ENCODE data around the gene RECQL. TPM values are rescaled to one million over a fixed set of nuclear protein-coding genes. Genes with fewer than 3 reads are reported as not detected.

The RECQL gene
- total RNA-seq, 1 experiment from 2014 or later, result 21.3 TPM

DNA sequence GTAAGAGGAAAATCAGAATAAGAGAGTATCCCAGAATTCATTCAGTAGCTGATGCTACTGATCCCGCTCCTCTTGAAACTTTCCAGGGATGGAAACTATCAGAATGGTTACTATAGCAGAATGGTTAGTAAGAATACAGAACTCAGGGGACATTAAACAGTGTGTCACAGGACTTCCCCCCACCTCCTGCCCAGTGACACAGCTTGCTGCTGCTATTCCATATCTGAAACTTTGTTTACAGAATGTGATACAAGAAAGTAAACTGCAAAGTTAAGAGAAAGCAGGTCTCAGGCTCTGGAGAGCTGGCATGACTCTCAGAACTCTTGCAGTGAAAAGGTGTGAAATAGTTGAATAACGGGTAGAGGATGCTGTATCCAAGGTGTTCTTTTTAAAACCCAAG, 28.0 kb upstream of the RECQL start:
- ChIA-PET CTCF (no interaction called here), RAD21 (ENCODE audit: low non-redundant PET in 1 of 2, low total read pairs in 2 of 2, uncharacterized antibody in 2 of 2, unreplicated experiment in 2 of 2) (no interaction called here), POLR2A (no interaction called here)
- no peaks in the 10 kb centered on the region for H3K4me1 ChIP-seq (ENCODE audit: control insufficient read depth in 1 of 2, insufficient read depth in 2 of 2, low read length in 2 of 2)
- no peaks in the 10 kb centered on the region for H3K36me3 ChIP-seq (ENCODE audit: control insufficient read depth in 1 of 2, insufficient read depth in 2 of 2, low read length in 2 of 2)
- ATAC-seq, result no peak
- H3K4me2 ChIP-seq (ENCODE audit: low read length), result no peak overlapping the region
- H4K20me1 ChIP-seq (ENCODE audit: insufficient read depth), result no peaks in the 10 kb centered on the region
- H3K4me3 ChIP-seq (replicated peaks in 1 of 2; ENCODE audit: low read depth in 1 of 2, low read length in 2 of 2), result no peak overlapping the region
- H3K79me2 ChIP-seq (ENCODE audit: insufficient read depth, low read length), result no peaks in the 10 kb centered on the region
- no peaks in the 10 kb centered on the region for H3K9me2 ChIP-seq (ENCODE audit: insufficient read depth)
- BruUV-seq (replicated peaks), result no TSS peak
- intact Hi-C loops (cut with micrococcal nuclease), result no loop called here
- no peaks in the 10 kb centered on the region for H3K27me3 ChIP-seq (ENCODE audit: insufficient read depth, low read length)
- H3K9me3 ChIP-seq (ENCODE audit: control insufficient read depth in 1 of 2, insufficient read depth in 1 of 2, low read depth in 1 of 2, low read length in 2 of 2), result no peaks in the 10 kb centered on the region
- no peak overlapping the region for H3K27ac ChIP-seq (ENCODE audit: low read depth, low read length)
- no peak overlapping the region for H3K9ac ChIP-seq (ENCODE audit: low read length)
- TF ChIP-seq ZNF274 (IDR thresholded peaks at IDR 0.05; ENCODE audit: low read depth, low read length) (no peak), CBX3 (IDR thresholded peaks at IDR 0.05; ENCODE audit: low read depth) (no peak), ELF1 (IDR thresholded peaks at IDR 0.05; ENCODE audit: borderline replicate concordance, low read depth) (no peak), POLR2A (IDR thresholded peaks at IDR 0.05; ENCODE audit: borderline replicate concordance, extremely low read depth, insufficient read depth, insufficient read length) (no peak), FOSL1 (IDR thresholded peaks at IDR 0.05; ENCODE audit: low read depth) (no peak), SIN3A (IDR thresholded peaks at IDR 0.05; ENCODE audit: low read depth) (no peak), EGR1 (IDR thresholded peaks at IDR 0.05; ENCODE audit: low read depth) (no peak), EZH2phosphoT487 (IDR thresholded peaks at IDR 0.05; ENCODE audit: borderline replicate concordance) (no peak), JUND (IDR thresholded peaks at IDR 0.05) (no peak), SP1 (IDR thresholded peaks at IDR 0.05; ENCODE audit: low read depth) (no peak), SRF (IDR thresholded peaks at IDR 0.05; ENCODE audit: low read depth) (no peak), CEBPB (IDR thresholded peaks at IDR 0.05; ENCODE audit: low read depth) (no peak), ZFX (IDR thresholded peaks at IDR 0.05) (no peak), RAD21 (IDR thresholded peaks at IDR 0.05; ENCODE audit: low read depth) (no peak), EZH2 (IDR thresholded peaks at IDR 0.05) (no peak)
- H2AFZ ChIP-seq (ENCODE audit: low read depth, low read length, poor library complexity, severe bottlenecking), result no peak overlapping the region
- no peak for DNase-seq (ENCODE audit: low read depth, low spot score)

DNA sequence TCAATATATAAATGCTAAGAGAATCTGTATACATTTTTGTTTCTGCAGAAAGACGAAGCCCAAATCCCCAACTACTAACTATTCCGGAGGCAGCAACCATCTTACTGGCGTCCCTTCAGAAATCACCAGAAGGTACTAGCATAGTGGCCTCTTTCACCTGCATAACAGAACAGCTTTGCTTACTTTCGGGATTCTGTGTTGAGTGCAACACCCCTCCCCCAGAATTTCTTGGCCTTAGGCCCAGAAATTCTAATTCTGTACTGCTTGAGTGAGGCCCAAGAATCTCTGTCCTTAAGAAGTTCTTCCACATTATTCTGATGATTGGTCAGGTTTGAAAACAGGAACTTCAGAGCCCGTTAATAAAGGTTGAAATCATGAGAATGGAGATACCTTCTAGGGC, 27.5 kb upstream of the RECQL start:
- RAD21 ChIA-PET (ENCODE audit: low non-redundant PET in 1 of 2, low total read pairs in 2 of 2, uncharacterized antibody in 2 of 2, unreplicated experiment in 2 of 2), result no interaction called here
- POLR2A ChIA-PET, result no interaction called here
- Histone ChIP-seq H3K4me1 (ENCODE audit: control insufficient read depth in 1 of 2, insufficient read depth in 2 of 2, low read length in 2 of 2) (no peaks in the 10 kb centered on the region), H3K27ac (ENCODE audit: low read depth, low read length) (no peak overlapping the region), H3K4me2 (ENCODE audit: low read length) (no peak overlapping the region), H3K9me3 (ENCODE audit: control insufficient read depth in 1 of 2, insufficient read depth in 1 of 2, low read depth in 1 of 2, low read length in 2 of 2) (no peaks in the 10 kb centered on the region), H3K9me2 (ENCODE audit: insufficient read depth) (no peaks in the 10 kb centered on the region), H2AFZ (ENCODE audit: low read depth, low read length, poor library complexity, severe bottlenecking) (no peak overlapping the region), H3K4me3 (replicated peaks in 1 of 2; ENCODE audit: low read depth in 1 of 2, low read length in 2 of 2) (no peak overlapping the region), H3K79me2 (ENCODE audit: insufficient read depth, low read length) (no peaks in the 10 kb centered on the region), H3K9ac (ENCODE audit: low read length) (no peak overlapping the region), H3K36me3 (ENCODE audit: control insufficient read depth in 1 of 2, insufficient read depth in 2 of 2, low read length in 2 of 2) (no peaks in the 10 kb centered on the region), H3K27me3 (ENCODE audit: insufficient read depth, low read length) (no peaks in the 10 kb centered on the region), H4K20me1 (ENCODE audit: insufficient read depth) (no peaks in the 10 kb centered on the region)
- intact Hi-C loops (cut with micrococcal nuclease), result no loop called here
- no peak for TF ChIP-seq SIN3A (IDR thresholded peaks at IDR 0.05; ENCODE audit: low read depth)
- no peak for TF ChIP-seq EGR1 (IDR thresholded peaks at IDR 0.05; ENCODE audit: low read depth)
- TF ChIP-seq YY1 (IDR thresholded peaks at IDR 0.05; ENCODE audit: extremely low read depth, insufficient replicate concordance, low read depth, low read length), result no peak
- TF ChIP-seq EZH2phosphoT487 (IDR thresholded peaks at IDR 0.05; ENCODE audit: borderline replicate concordance), result no peak
- TF ChIP-seq POLR2AphosphoS5 (IDR thresholded peaks at IDR 0.05; ENCODE audit: low read depth, low read length), result no peak
- TF ChIP-seq, protein P1, sequence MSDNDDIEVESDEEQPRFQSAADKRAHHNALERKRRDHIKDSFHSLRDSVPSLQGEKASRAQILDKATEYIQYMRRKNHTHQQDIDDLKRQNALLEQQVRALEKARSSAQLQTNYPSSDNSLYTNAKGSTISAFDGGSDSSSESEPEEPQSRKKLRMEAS (IDR thresholded peaks at IDR 0.05), result no peak
- TF ChIP-seq FOSL1 (IDR thresholded peaks at IDR 0.05; ENCODE audit: low read depth), result no peak
- no peak for TF ChIP-seq CEBPB (IDR thresholded peaks at IDR 0.05; ENCODE audit: low read depth)
- DNase-seq (ENCODE audit: low read depth, low spot score) (no peak), ATAC-seq (no peak)
- BruUV-seq (replicated peaks), result no TSS peak
- CTCF ChIA-PET, result no interaction called here

Data from HCT116 (cell line).